A549 (cell line): ENCODE results near the gene RERE. TPM values are rescaled to one million over a fixed set of nuclear protein-coding genes. Genes with fewer than 3 reads are reported as not detected.

Experiments
- ATAC-seq, 2 experiments: fragments of 200-7000 bp in 1 of 2; fragments of >200 bp in 1 of 2; cut with Nextera tagmentation in 1 of 2; cut with Tn5 transposase in 1 of 2; 3 replicates each; pipeline versions ENCODE4 v1.8.0 to v1.9.1; 2018 to 2020; ENCODE audit warnings: mild to moderate bottlenecking in 1 of 2, moderate library complexity in 1 of 2
- CTCF ChIA-PET: fragments of 300-600 bp; sonication (Branson Sonifier 250); formaldehyde crosslinking; extraction: SDS; loops from one replicate; lab custom pipeline; 2021; ENCODE audit warnings: antibody characterized with exemption, inconsistent platforms; lab: Yijun Ruan, JAX
- POLR2A ChIA-PET: fragments of 350-600 bp; formaldehyde crosslinking; extraction: SDS; loops from one replicate; lab custom pipeline; 2021; ENCODE audit warnings: antibody characterized with exemption, inconsistent platforms; lab: Yijun Ruan, JAX
- DNase-seq, 2 experiments: peaks; one replicate each; pipeline versions ENCODE4 v3.0.0 to v3.0.0-alpha.2; 2011 to 2016; ENCODE audit warnings: low read depth in 1 of 2, low spot score in 1 of 2
- FAIRE-seq: peaks from 2 replicates; lab custom pipeline; 2011; peaks lifted over from hg19 to GRCh38; lab: Jason Lieb, UNC
- H3K27ac ChIP-seq, 2 experiments: fragments of >200 bp; sonication (Bioruptor Twin); formaldehyde crosslinking; 3 replicates each; pipeline ENCODE4 v1.5.1; 2016 to 2017
- H3K4me1 ChIP-seq: fragments of >200 bp; sonication (Bioruptor Twin); formaldehyde crosslinking; 3 replicates; pipeline ENCODE4 v1.6.1; 2016
- H3K4me2 ChIP-seq: fragments of >200 bp; sonication (Bioruptor Twin); formaldehyde crosslinking; 3 replicates; pipeline ENCODE4 v1.6.1; 2016
- H3K4me3 ChIP-seq: fragments of >200 bp; sonication (Bioruptor Twin); formaldehyde crosslinking; 3 replicates; pipeline ENCODE4 v1.5.1; 2016
- H3K9me3 ChIP-seq: fragments of >200 bp; sonication (Bioruptor Twin); formaldehyde crosslinking; 3 replicates; pipeline ENCODE4 v1.6.1; 2016
- BCL3 ChIP-seq: fragments of >200 bp; sonication (Bioruptor Twin); formaldehyde crosslinking; IDR thresholded peaks from 3 replicates; pipeline ENCODE4 v1.6.1; 2016
- BHLHE40 ChIP-seq: IDR thresholded peaks from 2 replicates; pipeline ENCODE4 v1.6.1; 2012; ENCODE audit warnings: low read depth, low read length, inconsistent platforms
- CHD2 ChIP-seq: fragments of 150-350 bp; IDR thresholded peaks from 2 replicates; pipeline ENCODE4 v1.6.1; 2014; ENCODE audit warnings: low read length; ENCODE audit not compliant: partially characterized antibody
- CHD4 ChIP-seq: fragments of 200-600 bp; sonication (generic); IDR thresholded peaks from 2 replicates; pipeline ENCODE4 v1.6.1; 2016; ENCODE audit warnings: antibody characterized with exemption, mild to moderate bottlenecking, borderline replicate concordance
- FOSB ChIP-seq: fragments of 250-450 bp; sonication (Bioruptor Pico); IDR thresholded peaks from 2 replicates; pipeline ENCODE4 v1.5.0; 2020; ENCODE audit warnings: mild to moderate bottlenecking, moderate library complexity
- FOSL2 ChIP-seq, 2 experiments: fragments of 450-650 bp in 1 of 2; fragments of >200 bp in 1 of 2; sonication (Bioruptor Twin) in 1 of 2; formaldehyde crosslinking; IDR thresholded peaks; 2 replicates each; pipeline versions ENCODE4 v1.5.0 to v1.6.1; 2016 to 2020; ENCODE audit warnings: mild to moderate bottlenecking in 1 of 2, moderate library complexity in 1 of 2
- HMGXB4 ChIP-seq: fragments of 250-450 bp; sonication (Bioruptor Pico); IDR thresholded peaks from 2 replicates; pipeline ENCODE4 v1.5.0; 2021; ENCODE audit warnings: mild to moderate bottlenecking, moderate library complexity, borderline replicate concordance
- HOXB13 ChIP-seq: fragments of 250-450 bp; sonication (Bioruptor Pico); IDR thresholded peaks from 2 replicates; pipeline ENCODE4 v1.5.0; 2020; ENCODE audit warnings: low read depth, mild to moderate bottlenecking, moderate library complexity
- JUN ChIP-seq, 2 experiments: fragments of >200 bp; sonication (Bioruptor Twin); formaldehyde crosslinking; IDR thresholded peaks; 2 replicates in 1 of 2; 3 replicates in 1 of 2; pipeline ENCODE4 v1.6.1; 2016 to 2017
- KDM1A ChIP-seq: fragments of 200-600 bp; sonication (generic); IDR thresholded peaks from 2 replicates; pipeline ENCODE4 v1.6.1; 2016; ENCODE audit warnings: low read depth, mild to moderate bottlenecking
- KDM5A ChIP-seq: fragments of 200-600 bp; sonication (generic); IDR thresholded peaks from 2 replicates; pipeline ENCODE4 v1.6.1; 2016; ENCODE audit warnings: antibody characterized with exemption, mild to moderate bottlenecking
- MAFK ChIP-seq: fragments of 450-650 bp; IDR thresholded peaks from 2 replicates; pipeline ENCODE4 v1.6.1; 2014; ENCODE audit not compliant: partially characterized antibody
- MAZ ChIP-seq: fragments of 150-350 bp; IDR thresholded peaks from 2 replicates; pipeline ENCODE4 v1.6.1; 2014; ENCODE audit warnings: antibody characterized with exemption, low read depth, low read length, borderline replicate concordance
- MYC ChIP-seq: IDR thresholded peaks from 2 replicates; pipeline ENCODE4 v1.6.1; 2012; ENCODE audit warnings: mild to moderate bottlenecking, inconsistent platforms, low read length, improper control_type of control experiment, borderline replicate concordance
- NFE2L2 ChIP-seq: fragments of 150-350 bp; conservative IDR thresholded peaks from 2 replicates; pipeline ENCODE4 v1.6.1; 2014; ENCODE audit warnings: low read length
- NPAS2 ChIP-seq: fragments of 250-450 bp; sonication (Bioruptor Pico); IDR thresholded peaks from 2 replicates; pipeline ENCODE4 v1.8.0; 2022; ENCODE audit warnings: mild to moderate bottlenecking, moderate library complexity, borderline replicate concordance
- NR3C1 ChIP-seq: fragments of >200 bp; sonication (Bioruptor Twin); formaldehyde crosslinking; IDR thresholded peaks from 3 replicates; pipeline ENCODE4 v1.6.1; 2017
- POLR2A ChIP-seq: IDR thresholded peaks from 2 replicates; pipeline ENCODE4 v1.6.1; 2012; ENCODE audit warnings: mild to moderate bottlenecking, low read length
- RAD21 ChIP-seq, 2 experiments: fragments of >200 bp in 1 of 2; sonication (Bioruptor Twin) in 1 of 2; formaldehyde crosslinking in 1 of 2; IDR thresholded peaks in 1 of 2; conservative IDR thresholded peaks in 1 of 2; 2 replicates in 1 of 2; 3 replicates in 1 of 2; pipeline ENCODE4 v1.6.1; 2012 to 2018; ENCODE audit warnings: inconsistent platforms in 1 of 2
- RARB ChIP-seq: fragments of 250-450 bp; sonication (Bioruptor Pico); IDR thresholded peaks from 2 replicates; pipeline ENCODE4 v1.8.0; 2021; ENCODE audit warnings: mild to moderate bottlenecking, moderate library complexity
- SREBF2 ChIP-seq: fragments of 450-650 bp; IDR thresholded peaks from 2 replicates; pipeline ENCODE4 v1.6.1; 2014; ENCODE audit warnings: mild to moderate bottlenecking, moderate library complexity
- TFCP2L1 ChIP-seq: fragments of 250-450 bp; sonication (Bioruptor Pico); IDR thresholded peaks from 2 replicates; pipeline ENCODE4 v1.5.0; 2021; ENCODE audit warnings: mild to moderate bottlenecking
- USF2 ChIP-seq: fragments of 450-650 bp; IDR thresholded peaks from 2 replicates; pipeline ENCODE4 v1.6.1; 2014; ENCODE audit warnings: antibody characterized with exemption
- ZC3H11A ChIP-seq: fragments of 450-650 bp; IDR thresholded peaks from 2 replicates; pipeline ENCODE4 v1.6.1; 2014; ENCODE audit warnings: antibody characterized with exemption, mild to moderate bottlenecking
- ZNF302 ChIP-seq: fragments of 250-450 bp; sonication (Bioruptor Pico); IDR thresholded peaks from 2 replicates; pipeline ENCODE4 v1.9.0; 2021; ENCODE audit warnings: inconsistent platforms, mild to moderate bottlenecking, moderate library complexity
- ZSCAN20 ChIP-seq: fragments of 250-450 bp; sonication (Bioruptor Pico); IDR thresholded peaks from 2 replicates; pipeline ENCODE4 v1.8.0; 2022; ENCODE audit warnings: mild to moderate bottlenecking, moderate library complexity
- WGBS: methylation state at CpG from one replicate; pipeline ENCODE4 v1.1.6; 2017; ENCODE audit errors: missing lambda C conversion rate; 5-methylcytosine and 5-hydroxymethylcytosine counted together
- polyA plus RNA-seq, 4 experiments: library from polyadenylated mRNA; depleted of rRNA in 3 of 4; stranded (reverse); fragments of >200 nt; fragmentation: RNase III in 1 of 4; extraction: RNeasy Plus Mini Kit Qiagen cat#74134 plus additional on column Dnase treatment in 1 of 4; gene quantifications; 2 replicates in 3 of 4; 3 replicates in 1 of 4; pipeline ENCODE4 v1.2.3, GENCODE V29; 2011 to 2017
- TF ChIP-seq, protein P1 (sequence below): IDR thresholded peaks from 2 replicates; pipeline ENCODE4 v1.6.1; 2012; ENCODE audit warnings: low read depth, borderline replicate concordance
- TF ChIP-seq, protein P2 (sequence below): fragments of 250-450 bp; sonication (Bioruptor Pico); IDR thresholded peaks from 2 replicates; pipeline ENCODE4 v1.5.0; 2020; ENCODE audit warnings: low read depth, mild to moderate bottlenecking, moderate library complexity

Gene RERE
- polyA plus RNA-seq, 2 of the 4 experiments (the other 2 are of a cell fraction): 12.6 to 28.6 TPM

DNA sequence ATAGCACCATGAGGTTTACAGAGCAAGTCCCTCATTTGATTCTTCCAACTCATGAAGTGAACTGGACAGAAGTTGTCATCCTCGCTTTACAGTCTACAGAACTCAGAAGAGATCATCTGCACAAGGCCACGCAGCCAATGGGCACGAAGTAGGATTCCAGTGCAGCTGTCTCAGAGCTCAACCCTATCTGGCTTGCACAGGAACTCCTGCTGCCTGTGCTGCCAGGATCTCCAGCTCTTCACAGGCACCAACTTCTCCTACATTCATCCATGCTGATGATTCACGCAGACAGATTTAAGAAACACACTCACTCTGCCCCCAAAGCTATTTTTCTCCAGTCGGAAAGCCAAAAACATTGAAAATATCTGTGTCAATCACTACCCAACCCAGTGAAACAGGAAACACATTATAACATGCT lies 157.0 kb downstream of the RERE start:
- DNase-seq (no peak), ATAC-seq (peak; percentile 75 to 77), FAIRE-seq (no peak)
- CTCF ChIA-PET: interaction anchor here (1.2 kb wide), 1 partner anchor 11 kb away, joined by 3 read pairs; no protein-coding TSS in a partner anchor
- Histone ChIP-seq H3K4me2 (peak overlapping the region; percentile 44), H3K4me1 (peaks cover 48% of the 10 kb centered on the region), H3K27ac (peak overlapping the region in 1 of 2 experiments; percentile 73; a peak in 3 of 6 replicates), H3K9me3 (no peaks in the 10 kb centered on the region), H3K4me3 (no peak overlapping the region)
- POLR2A ChIA-PET: no interaction called here
- WGBS: 51% methylated on average over 5 of the region's 5 CpGs
- TF ChIP-seq KDM1A: no peak
- TF ChIP-seq NFE2L2: no peak
- TF ChIP-seq MAFK: no peak
- TF ChIP-seq MAZ: no peak
- TF ChIP-seq ZNF302 (CRISPR knock-in tag): no peak

GRCh38 chr1:8659593-8659992 lies 157.8 kb downstream of the RERE start:
- TF ChIP-seq HOXB13 (CRISPR knock-in tag): no peak
- TF ChIP-seq, protein P1, sequence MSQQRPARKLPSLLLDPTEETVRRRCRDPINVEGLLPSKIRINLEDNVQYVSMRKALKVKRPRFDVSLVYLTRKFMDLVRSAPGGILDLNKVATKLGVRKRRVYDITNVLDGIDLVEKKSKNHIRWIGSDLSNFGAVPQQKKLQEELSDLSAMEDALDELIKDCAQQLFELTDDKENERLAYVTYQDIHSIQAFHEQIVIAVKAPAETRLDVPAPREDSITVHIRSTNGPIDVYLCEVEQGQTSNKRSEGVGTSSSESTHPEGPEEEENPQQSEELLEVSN: no peak
- no peak for TF ChIP-seq ZNF302 (CRISPR knock-in tag)
- TF ChIP-seq CHD2: no peak
- TF ChIP-seq FOSB (CRISPR knock-in tag): no peak
- TF ChIP-seq MYC: no peak
- no peak for TF ChIP-seq ZSCAN20
- TF ChIP-seq FOSL2 (IDR thresholded peaks at IDR 0.05): no peak
- TF ChIP-seq FOSL2 (CRISPR knock-in tag; IDR thresholded peaks at IDR 0.05): no peak
- no peak for TF ChIP-seq BHLHE40
- TF ChIP-seq NPAS2: no peak
- no peak for TF ChIP-seq ZC3H11A
- no peak for TF ChIP-seq KDM1A
- no peak for TF ChIP-seq RARB (CRISPR knock-in tag)
- Histone ChIP-seq H3K9me3 (no peaks in the 10 kb centered on the region), H3K4me2 (no peak overlapping the region), H3K4me1 (peaks cover 47% of the 10 kb centered on the region), H3K27ac (no peak overlapping the region), H3K4me3 (no peak overlapping the region)
- ChIA-PET POLR2A (no interaction called here), CTCF (interaction anchor here (1.0 kb wide), 1 partner anchor 68 kb away, joined by 3 read pairs; no protein-coding TSS in a partner anchor)
- no peak for ATAC-seq
- FAIRE-seq: no peak
- DNase-seq: no peak

DNA sequence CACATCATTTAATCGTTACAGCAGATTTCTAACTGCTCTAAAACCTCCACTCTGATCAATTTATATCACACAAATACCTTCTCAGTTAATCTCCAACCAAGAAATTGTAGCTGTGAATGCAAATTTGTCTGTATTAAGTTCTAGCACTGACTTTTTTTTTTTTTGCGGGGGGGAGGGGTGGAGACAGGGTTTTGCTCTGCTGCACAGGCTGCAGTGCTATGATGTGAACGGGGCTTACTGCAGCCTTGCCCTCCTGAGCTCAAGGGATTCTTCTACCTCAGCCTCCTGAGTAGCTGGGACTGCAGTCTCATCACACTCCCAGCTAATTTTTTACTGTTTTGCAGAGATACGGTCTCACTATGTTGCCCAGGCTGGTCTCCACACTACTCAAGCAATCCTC lies 163.6 kb downstream of the RERE start:
- peaks cover 7% of the 10 kb centered on the region; the same call in 2 of the 3 replicates for H3K4me1 ChIP-seq
- ATAC-seq (peak in 1 of 2 experiments; percentile 40; a peak in 2 of 6 replicates), FAIRE-seq (no peak), DNase-seq (no peak)
- no peak overlapping the region for H3K4me2 ChIP-seq
- 80% methylated on average over 4 of the region's 4 CpGs for WGBS
- ChIA-PET CTCF (interaction anchor here (0.6 kb wide), 1 partner anchor 769 kb away, joined by 4 read pairs; no protein-coding TSS in a partner anchor), POLR2A (no interaction called here)
- H3K4me3 ChIP-seq: no peak overlapping the region
- H3K27ac ChIP-seq: no peak overlapping the region
- H3K9me3 ChIP-seq: no peaks in the 10 kb centered on the region
- TF ChIP-seq NFE2L2 (no peak), ZSCAN20 (no peak), NR3C1 (no peak), HMGXB4 (CRISPR knock-in tag) (no peak), NPAS2 (no peak), KDM5A (no peak), POLR2A (no peak), SREBF2 (no peak), HOXB13 (CRISPR knock-in tag) (no peak), BCL3 (no peak), TFCP2L1 (CRISPR knock-in tag) (no peak), RAD21 (conservative IDR thresholded peaks at IDR 0.05 in 1 of 2, IDR thresholded peaks at IDR 0.05 in 1 of 2) (no peak), CHD4 (no peak), USF2 (no peak), MYC (no peak), JUN (IDR thresholded peaks at IDR 0.05) (no peak)
- TF ChIP-seq, protein P2, sequence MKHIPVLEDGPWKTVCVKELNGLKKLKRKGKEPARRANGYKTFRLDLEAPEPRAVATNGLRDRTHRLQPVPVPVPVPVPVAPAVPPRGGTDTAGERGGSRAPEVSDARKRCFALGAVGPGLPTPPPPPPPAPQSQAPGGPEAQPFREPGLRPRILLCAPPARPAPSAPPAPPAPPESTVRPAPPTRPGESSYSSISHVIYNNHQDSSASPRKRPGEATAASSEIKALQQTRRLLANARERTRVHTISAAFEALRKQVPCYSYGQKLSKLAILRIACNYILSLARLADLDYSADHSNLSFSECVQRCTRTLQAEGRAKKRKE (CRISPR knock-in tag): no peak
